ENCODE results near the gene COLGALT1. TPM values are rescaled to one million over a fixed set of nuclear protein-coding genes. Genes with fewer than 3 reads are reported as not detected.

COLGALT1 gene
- polyA plus RNA-seq, 1 of the 3 experiments (the other 2 are of a cell fraction) = 83.8 TPM

DNA sequence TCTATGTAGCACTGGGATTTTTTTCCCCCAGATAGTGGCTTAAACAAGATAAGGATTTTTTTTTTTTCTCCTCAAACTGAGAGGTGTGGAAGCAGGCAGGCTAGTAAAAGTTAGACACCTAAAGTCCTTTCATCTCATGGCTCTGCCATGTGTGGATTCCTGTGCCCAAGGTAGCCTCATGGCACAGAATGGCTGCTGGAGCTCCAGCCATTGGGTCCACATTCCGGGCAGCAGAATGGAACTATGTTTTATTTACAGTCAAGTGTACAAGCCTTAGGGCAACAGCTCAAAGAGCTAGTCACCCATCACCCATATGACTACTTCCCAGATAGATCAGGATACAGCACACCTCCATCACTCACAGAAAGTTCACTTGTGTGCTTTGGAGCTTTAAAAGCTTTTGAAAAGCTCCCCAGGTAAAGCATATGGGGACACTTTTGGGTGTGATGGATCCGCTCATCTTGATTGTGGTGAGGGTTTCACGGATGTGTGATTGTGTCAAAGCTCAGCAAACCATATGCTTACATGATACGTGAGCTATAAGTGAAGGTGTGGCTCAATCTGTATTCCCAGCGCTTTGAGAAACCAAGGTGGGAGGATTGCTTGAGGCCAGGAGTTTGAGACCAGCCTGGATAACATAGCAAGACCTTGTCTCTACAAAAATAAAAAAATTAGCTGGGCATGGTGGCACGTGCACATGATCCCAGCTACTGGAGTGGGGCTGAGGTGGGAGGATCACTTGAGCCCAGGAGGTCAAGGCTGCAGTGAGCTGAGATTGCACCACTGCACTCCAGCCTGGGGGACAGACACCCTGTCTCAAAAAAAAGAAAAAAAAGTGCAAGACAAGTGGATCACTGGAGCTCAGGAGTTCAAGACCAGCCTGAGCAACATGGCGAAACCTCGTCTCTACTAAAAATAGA lies 25.9 kb upstream of the COLGALT1 start:
- Histone ChIP-seq H3K4me2 (no peak overlapping the region), H3K9ac (no peak overlapping the region), H3K9me3 (no peaks in the 10 kb centered on the region), H3F3A (replicated peaks; ENCODE audit: insufficient read depth) (no peaks in the 10 kb centered on the region), H3K4me1 (ENCODE audit: control insufficient read depth in 1 of 2, insufficient read depth in 2 of 2, low read depth in 1 of 2, low read length in 1 of 2) (no peaks in the 10 kb centered on the region), H2AFZ (ENCODE audit: low read depth) (no peak overlapping the region), H3K9me2 (no peaks in the 10 kb centered on the region), H3K79me2 (ENCODE audit: insufficient read depth) (no peaks in the 10 kb centered on the region), H3K27ac (ENCODE audit: low read depth in 2 of 2, low read length in 1 of 2) (no peak overlapping the region), H3K4me3 (ENCODE audit: low read depth in 2 of 2, low read length in 1 of 2) (no peak overlapping the region; a peak in 1 of 4 replicates), H4K20me1 (ENCODE audit: insufficient read depth) (no peaks in the 10 kb centered on the region), H3K36me3 (replicated peaks in 1 of 2; ENCODE audit: control insufficient read depth in 1 of 2, insufficient read depth in 2 of 2, low read length in 1 of 2) (no peaks in the 10 kb centered on the region), H3K27me3 (ENCODE audit: insufficient read depth) (no peaks in the 10 kb centered on the region)
- DNase-seq = no peak
- TF ChIP-seq NFIC (IDR thresholded peaks at IDR 0.05; ENCODE audit: borderline replicate concordance) (no peak), RAD21 (IDR thresholded peaks at IDR 0.05; ENCODE audit: low read length) (no peak), EP300 (IDR thresholded peaks at IDR 0.05; ENCODE audit: borderline replicate concordance in 1 of 2, low read depth in 1 of 2, low read length in 1 of 2) (no peak), FOXM1 (IDR thresholded peaks at IDR 0.05; ENCODE audit: low read depth) (no peak)
- ChIA-PET CTCF (interaction anchor here (0.9 to 1.5 kb wide), 5 partner anchors 10 to 44 kb away, joined by 3 to 5 read pairs (median 4); partner anchors contain the start of gene PGLS), POLR2A (interaction anchor here (1.3 kb wide), 1 partner anchor 10 kb away, joined by 3 read pairs; no protein-coding TSS in a partner anchor)
- WGBS (ENCODE audit: low lambda C conversion rate) = 49% methylated on average over 8 of the region's 8 CpGs

DNA sequence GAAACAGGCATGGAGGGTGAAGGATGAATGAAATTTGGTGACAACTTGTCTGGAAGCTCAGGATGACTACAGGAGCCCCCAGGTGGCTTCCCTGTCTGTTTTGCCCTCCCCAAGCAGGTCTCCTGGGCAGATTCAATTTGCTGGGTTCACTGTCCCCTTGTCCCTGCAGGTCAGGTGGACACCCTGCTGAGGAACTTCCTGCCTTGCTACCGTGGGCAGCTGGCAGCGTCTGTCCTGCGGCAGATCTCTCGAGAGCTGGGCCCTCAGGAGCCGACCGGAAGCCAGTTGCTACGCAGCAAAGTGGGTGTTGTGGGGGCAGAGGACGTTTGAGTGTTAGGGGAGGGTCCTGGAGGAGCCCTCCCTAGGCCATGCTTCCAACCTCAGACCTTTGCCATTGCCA lies 24.9 kb upstream of the COLGALT1 start:
- POLR2A ChIA-PET = interaction anchor here (1.3 kb wide), 1 partner anchor 11 kb away, joined by 3 read pairs; no protein-coding TSS in a partner anchor
- no peak overlapping the region for H2AFZ ChIP-seq (ENCODE audit: low read depth)
- H3F3A ChIP-seq (replicated peaks; ENCODE audit: insufficient read depth) = no peaks in the 10 kb centered on the region
- CTCF ChIA-PET = interaction anchor here (1.2 kb wide), 1 partner anchor 20 kb away, joined by 4 read pairs; the partner anchor contains the start of gene PGLS
- H3K36me3 ChIP-seq (replicated peaks in 1 of 2; ENCODE audit: control insufficient read depth in 1 of 2, insufficient read depth in 2 of 2, low read length in 1 of 2) = no peaks in the 10 kb centered on the region
- H3K27ac ChIP-seq (ENCODE audit: low read depth in 2 of 2, low read length in 1 of 2) = no peak overlapping the region
- H3K79me2 ChIP-seq (ENCODE audit: insufficient read depth) = no peaks in the 10 kb centered on the region
- H3K4me1 ChIP-seq (ENCODE audit: control insufficient read depth in 1 of 2, insufficient read depth in 2 of 2, low read depth in 1 of 2, low read length in 1 of 2) = no peaks in the 10 kb centered on the region
- no peaks in the 10 kb centered on the region for H3K9me2 ChIP-seq
- no peak overlapping the region for H3K4me3 ChIP-seq (ENCODE audit: low read depth in 2 of 2, low read length in 1 of 2)
- H4K20me1 ChIP-seq (ENCODE audit: insufficient read depth) = no peaks in the 10 kb centered on the region
- no peak overlapping the region for H3K9ac ChIP-seq
- no peak for TF ChIP-seq FOXM1 (IDR thresholded peaks at IDR 0.05; ENCODE audit: low read depth)
- TF ChIP-seq MXI1 (IDR thresholded peaks at IDR 0.05; ENCODE audit: low read depth, low read length) = no peak
- TF ChIP-seq, protein P1, sequence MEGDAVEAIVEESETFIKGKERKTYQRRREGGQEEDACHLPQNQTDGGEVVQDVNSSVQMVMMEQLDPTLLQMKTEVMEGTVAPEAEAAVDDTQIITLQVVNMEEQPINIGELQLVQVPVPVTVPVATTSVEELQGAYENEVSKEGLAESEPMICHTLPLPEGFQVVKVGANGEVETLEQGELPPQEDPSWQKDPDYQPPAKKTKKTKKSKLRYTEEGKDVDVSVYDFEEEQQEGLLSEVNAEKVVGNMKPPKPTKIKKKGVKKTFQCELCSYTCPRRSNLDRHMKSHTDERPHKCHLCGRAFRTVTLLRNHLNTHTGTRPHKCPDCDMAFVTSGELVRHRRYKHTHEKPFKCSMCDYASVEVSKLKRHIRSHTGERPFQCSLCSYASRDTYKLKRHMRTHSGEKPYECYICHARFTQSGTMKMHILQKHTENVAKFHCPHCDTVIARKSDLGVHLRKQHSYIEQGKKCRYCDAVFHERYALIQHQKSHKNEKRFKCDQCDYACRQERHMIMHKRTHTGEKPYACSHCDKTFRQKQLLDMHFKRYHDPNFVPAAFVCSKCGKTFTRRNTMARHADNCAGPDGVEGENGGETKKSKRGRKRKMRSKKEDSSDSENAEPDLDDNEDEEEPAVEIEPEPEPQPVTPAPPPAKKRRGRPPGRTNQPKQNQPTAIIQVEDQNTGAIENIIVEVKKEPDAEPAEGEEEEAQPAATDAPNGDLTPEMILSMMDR (IDR thresholded peaks at IDR 0.05) = no peak
- TF ChIP-seq CHD2 (IDR thresholded peaks at IDR 0.05; ENCODE audit: low read length, partially characterized antibody) = no peak
- TF ChIP-seq, protein P2, sequence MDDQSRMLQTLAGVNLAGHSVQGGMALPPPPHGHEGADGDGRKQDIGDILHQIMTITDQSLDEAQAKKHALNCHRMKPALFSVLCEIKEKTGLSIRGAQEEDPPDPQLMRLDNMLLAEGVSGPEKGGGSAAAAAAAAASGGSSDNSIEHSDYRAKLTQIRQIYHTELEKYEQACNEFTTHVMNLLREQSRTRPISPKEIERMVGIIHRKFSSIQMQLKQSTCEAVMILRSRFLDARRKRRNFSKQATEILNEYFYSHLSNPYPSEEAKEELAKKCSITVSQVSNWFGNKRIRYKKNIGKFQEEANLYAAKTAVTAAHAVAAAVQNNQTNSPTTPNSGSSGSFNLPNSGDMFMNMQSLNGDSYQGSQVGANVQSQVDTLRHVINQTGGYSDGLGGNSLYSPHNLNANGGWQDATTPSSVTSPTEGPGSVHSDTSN (IDR thresholded peaks at IDR 0.05) = no peak
- no peak for TF ChIP-seq NFIC (IDR thresholded peaks at IDR 0.05; ENCODE audit: borderline replicate concordance)
- no peak for TF ChIP-seq JUND (IDR thresholded peaks at IDR 0.05)
- TF ChIP-seq TEAD4 (IDR thresholded peaks at IDR 0.05; ENCODE audit: borderline replicate concordance, insufficient read depth) = no peak
- TF ChIP-seq, protein P3, sequence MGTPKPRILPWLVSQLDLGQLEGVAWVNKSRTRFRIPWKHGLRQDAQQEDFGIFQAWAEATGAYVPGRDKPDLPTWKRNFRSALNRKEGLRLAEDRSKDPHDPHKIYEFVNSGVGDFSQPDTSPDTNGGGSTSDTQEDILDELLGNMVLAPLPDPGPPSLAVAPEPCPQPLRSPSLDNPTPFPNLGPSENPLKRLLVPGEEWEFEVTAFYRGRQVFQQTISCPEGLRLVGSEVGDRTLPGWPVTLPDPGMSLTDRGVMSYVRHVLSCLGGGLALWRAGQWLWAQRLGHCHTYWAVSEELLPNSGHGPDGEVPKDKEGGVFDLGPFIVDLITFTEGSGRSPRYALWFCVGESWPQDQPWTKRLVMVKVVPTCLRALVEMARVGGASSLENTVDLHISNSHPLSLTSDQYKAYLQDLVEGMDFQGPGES (IDR thresholded peaks at IDR 0.05; ENCODE audit: low read depth, low read length) = no peak
- TF ChIP-seq FOXJ3 (CRISPR knock-in tag; IDR thresholded peaks at IDR 0.05) = no peak
- TF ChIP-seq, protein P4, sequence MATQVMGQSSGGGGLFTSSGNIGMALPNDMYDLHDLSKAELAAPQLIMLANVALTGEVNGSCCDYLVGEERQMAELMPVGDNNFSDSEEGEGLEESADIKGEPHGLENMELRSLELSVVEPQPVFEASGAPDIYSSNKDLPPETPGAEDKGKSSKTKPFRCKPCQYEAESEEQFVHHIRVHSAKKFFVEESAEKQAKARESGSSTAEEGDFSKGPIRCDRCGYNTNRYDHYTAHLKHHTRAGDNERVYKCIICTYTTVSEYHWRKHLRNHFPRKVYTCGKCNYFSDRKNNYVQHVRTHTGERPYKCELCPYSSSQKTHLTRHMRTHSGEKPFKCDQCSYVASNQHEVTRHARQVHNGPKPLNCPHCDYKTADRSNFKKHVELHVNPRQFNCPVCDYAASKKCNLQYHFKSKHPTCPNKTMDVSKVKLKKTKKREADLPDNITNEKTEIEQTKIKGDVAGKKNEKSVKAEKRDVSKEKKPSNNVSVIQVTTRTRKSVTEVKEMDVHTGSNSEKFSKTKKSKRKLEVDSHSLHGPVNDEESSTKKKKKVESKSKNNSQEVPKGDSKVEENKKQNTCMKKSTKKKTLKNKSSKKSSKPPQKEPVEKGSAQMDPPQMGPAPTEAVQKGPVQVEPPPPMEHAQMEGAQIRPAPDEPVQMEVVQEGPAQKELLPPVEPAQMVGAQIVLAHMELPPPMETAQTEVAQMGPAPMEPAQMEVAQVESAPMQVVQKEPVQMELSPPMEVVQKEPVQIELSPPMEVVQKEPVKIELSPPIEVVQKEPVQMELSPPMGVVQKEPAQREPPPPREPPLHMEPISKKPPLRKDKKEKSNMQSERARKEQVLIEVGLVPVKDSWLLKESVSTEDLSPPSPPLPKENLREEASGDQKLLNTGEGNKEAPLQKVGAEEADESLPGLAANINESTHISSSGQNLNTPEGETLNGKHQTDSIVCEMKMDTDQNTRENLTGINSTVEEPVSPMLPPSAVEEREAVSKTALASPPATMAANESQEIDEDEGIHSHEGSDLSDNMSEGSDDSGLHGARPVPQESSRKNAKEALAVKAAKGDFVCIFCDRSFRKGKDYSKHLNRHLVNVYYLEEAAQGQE (IDR thresholded peaks at IDR 0.05; ENCODE audit: low read depth, low read length) = no peak
- TF ChIP-seq POLR2AphosphoS5 (IDR thresholded peaks at IDR 0.05; ENCODE audit: low read depth, low read length) = no peak
- no peak for TF ChIP-seq RFX5 (IDR thresholded peaks at IDR 0.05; ENCODE audit: low read length)
- no peak for TF ChIP-seq GATA2 (CRISPR knock-in tag; IDR thresholded peaks at IDR 0.05)
- DNase-seq = no peak
- no peak overlapping the region for H3K4me2 ChIP-seq
- H3K9me3 ChIP-seq = no peaks in the 10 kb centered on the region
- H3K27me3 ChIP-seq (ENCODE audit: insufficient read depth) = no peaks in the 10 kb centered on the region
- 40% methylated on average over 2 of the region's 8 CpGs for WGBS (ENCODE audit: low lambda C conversion rate)

Data from SK-N-SH (cell line).